WI38 (cell line): Measurements from ENCODE around the gene FREM1.

ENCODE experiments used
- H3K4me3 ChIP-seq: 2 replicates; pipeline ENCODE4 v1.5.1; 2011; ENCODE audit warnings: low read depth, mild to moderate bottlenecking, control low read depth, low read length
- TF ChIP-seq, protein P1 (sequence below): IDR thresholded peaks from 2 replicates; pipeline ENCODE4 v1.5.1; 2012; ENCODE audit warnings: low read depth, mild to moderate bottlenecking, control low read depth, low read length

The FREM1 gene

DNA sequence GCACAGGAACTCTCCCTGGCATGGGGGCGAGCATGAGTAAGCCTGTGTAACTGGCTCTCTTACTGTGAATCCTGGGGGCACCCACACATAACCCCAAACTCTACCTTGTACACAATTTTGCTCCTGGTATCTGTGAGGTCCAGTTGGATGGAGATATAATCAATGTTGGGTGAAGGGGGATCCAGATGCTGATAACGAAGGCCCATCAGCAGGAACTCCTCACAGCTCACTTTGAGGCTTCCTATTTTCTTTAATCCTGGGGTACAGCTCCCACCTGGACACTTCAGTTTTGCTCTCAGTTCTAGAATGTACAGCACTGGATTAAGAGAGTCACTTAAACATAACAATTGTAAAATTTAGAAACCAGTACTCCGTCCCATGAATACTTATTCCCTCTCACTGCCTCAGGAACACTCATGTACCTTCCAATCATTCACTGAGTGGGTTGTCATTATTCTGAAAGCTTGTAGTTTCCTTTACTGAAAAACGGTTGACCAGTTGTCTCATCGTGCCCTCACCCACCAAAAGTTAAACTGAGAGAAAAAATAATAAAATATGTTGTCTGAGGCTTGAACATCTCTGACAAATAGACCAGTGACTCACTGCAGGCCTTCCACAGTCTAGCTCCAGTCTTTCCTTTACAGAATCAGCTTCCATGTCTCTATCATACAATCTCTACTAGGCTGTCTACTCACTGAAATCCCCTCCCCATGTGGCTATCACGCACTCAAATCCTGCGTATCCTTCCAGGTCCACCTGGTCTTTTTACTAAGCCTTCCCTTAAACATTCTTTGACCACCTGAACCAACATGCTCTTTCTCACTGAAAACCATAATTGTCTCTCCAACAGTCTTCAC lies 52.6 kb downstream of the FREM1 start:
- TF ChIP-seq, protein P1, sequence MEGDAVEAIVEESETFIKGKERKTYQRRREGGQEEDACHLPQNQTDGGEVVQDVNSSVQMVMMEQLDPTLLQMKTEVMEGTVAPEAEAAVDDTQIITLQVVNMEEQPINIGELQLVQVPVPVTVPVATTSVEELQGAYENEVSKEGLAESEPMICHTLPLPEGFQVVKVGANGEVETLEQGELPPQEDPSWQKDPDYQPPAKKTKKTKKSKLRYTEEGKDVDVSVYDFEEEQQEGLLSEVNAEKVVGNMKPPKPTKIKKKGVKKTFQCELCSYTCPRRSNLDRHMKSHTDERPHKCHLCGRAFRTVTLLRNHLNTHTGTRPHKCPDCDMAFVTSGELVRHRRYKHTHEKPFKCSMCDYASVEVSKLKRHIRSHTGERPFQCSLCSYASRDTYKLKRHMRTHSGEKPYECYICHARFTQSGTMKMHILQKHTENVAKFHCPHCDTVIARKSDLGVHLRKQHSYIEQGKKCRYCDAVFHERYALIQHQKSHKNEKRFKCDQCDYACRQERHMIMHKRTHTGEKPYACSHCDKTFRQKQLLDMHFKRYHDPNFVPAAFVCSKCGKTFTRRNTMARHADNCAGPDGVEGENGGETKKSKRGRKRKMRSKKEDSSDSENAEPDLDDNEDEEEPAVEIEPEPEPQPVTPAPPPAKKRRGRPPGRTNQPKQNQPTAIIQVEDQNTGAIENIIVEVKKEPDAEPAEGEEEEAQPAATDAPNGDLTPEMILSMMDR, result no peak
- no peak overlapping the region for H3K4me3 ChIP-seq

DNA sequence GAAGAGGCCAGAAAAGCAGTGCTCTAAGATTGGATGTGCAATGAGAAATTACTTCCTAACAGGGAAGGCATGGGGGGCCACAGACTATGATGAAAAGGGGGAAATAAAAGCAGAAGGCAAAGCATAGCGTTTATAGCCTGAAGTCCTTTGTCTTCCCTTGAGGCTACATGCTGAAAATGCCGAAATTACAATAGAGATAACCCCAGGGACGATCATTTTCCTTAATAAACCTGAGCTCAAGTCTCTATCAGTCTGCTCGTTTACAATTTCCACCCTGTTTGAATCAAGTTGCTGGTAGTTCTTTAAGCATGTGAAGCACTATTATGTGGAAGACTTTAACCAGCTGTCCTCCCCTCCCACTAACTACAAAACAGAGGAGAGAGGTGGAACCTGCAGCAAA lies 60.4 kb downstream of the FREM1 start:
- no peak overlapping the region for H3K4me3 ChIP-seq
- TF ChIP-seq, protein P1, result no peak

DNA sequence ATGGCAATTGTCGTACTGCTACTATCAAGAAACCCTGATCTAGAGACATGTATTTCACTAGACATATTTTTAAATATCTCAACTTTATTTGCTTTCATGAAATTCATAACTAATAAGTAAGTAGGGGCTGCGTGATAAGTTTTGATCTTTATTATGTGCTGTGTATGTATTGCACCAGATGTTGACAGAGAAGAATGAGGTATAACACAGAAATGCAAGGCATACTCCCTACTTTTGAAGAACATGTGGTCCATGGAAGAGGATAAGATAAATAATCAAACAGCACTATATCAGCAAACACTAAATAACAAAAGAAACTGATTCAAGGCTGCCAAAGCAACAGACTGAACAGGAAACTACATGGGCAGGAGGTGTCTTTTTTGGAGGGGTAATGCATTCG lies 60.9 kb downstream of the FREM1 start:
- H3K4me3 ChIP-seq, result no peak overlapping the region
- TF ChIP-seq, protein P1, result no peak

DNA sequence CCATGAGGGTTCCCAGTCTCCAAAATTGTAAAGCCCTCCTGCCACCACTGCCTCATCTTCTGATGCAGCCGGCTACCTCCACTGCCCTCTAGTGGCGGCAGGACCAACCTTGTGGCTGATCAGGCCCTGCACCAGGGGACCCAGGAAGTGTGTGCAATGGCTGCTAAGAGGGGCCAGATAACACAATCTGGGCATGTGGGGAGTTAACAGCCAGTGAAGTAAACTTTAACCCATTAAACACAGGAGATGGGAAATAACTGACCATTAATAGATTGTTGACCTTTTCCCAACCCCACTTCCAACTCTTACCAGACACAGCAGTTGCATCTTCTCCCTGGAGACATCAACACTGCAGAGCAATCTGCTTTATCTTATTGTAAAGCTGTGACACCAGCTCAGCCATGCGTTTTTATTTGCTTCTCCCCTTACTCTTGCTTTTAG lies 63.3 kb downstream of the FREM1 start:
- TF ChIP-seq, protein P1, result peak; percentile 56; the same call in 1 of the 2 replicates
- H3K4me3 ChIP-seq, result no peak overlapping the region

GRCh38 chr9:14843163-14843562 lies 67.1 kb downstream of the FREM1 start:
- TF ChIP-seq, protein P1, result no peak
- H3K4me3 ChIP-seq, result no peak overlapping the region

DNA sequence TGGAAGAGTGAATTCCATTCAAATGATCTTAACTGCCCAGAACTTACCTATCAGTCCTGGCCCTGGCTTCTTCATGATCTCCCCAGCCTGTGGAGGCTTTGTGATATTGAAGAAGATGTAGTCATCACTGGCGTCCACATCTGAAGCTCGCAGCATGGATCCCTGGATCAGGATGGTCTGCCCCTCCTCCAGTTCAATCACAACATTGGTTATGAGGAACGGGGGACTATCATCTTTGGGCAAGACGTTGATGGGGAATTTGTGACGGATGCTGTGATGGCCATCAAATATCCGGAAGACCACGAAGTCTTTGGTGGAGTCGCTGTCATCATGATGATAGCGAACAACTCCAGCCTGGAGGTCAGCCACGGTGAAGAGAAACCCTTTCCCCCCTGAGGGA lies 68.0 kb downstream of the FREM1 start:
- TF ChIP-seq, protein P1, result no peak

GRCh38 chr9:14838701-14839100 lies 71.5 kb downstream of the FREM1 start:
- TF ChIP-seq, protein P1, result no peak
- H3K4me3 ChIP-seq, result no peak overlapping the region

More for the DNA sequence above, 68.0 kb downstream of the FREM1 start:
- no peak overlapping the region for H3K4me3 ChIP-seq
